HCT116 (cell line): ENCODE results near the gene CACNA1C. TPM values are rescaled to one million over a fixed set of nuclear protein-coding genes. Genes with fewer than 3 reads are reported as not detected.

Experiments used
- ATAC-seq: fragments of 200-7000 bp; cut with Tn5 transposase; 2 replicates; pipeline ENCODE4 v1.9.1; 2020; ENCODE audit warnings: mild to moderate bottlenecking, moderate library complexity
- BruUV-seq: library from RNA; stranded (reverse); fragments of 400-500 nt; replicated peaks from 2 replicates; lab custom pipeline; 2021; lab: Mats Ljungman, UMichigan
- CTCF ChIA-PET: fragments of 300-600 bp; sonication (Branson Sonifier 250); formaldehyde crosslinking; loops from one replicate; lab custom pipeline; 2021; ENCODE audit warnings: antibody characterized with exemption; lab: Charles Lee
- POLR2A ChIA-PET: fragments of 300-600, 350-600 bp; sonication (Branson Sonifier 250); formaldehyde crosslinking; loops from one replicate; lab custom pipeline; 2021; ENCODE audit warnings: antibody characterized with exemption; lab: Charles Lee
- RAD21 ChIA-PET, 2 experiments: fragments of 300-600 bp; sonication (Branson Sonifier 250); formaldehyde crosslinking; loops; one replicate each; lab custom pipeline; 2023; ENCODE audit warnings: low total read pairs in 2 of 2; ENCODE audit not compliant: uncharacterized antibody in 2 of 2, unreplicated experiment in 2 of 2, low non-redundant PET in 1 of 2; lab: Charles Lee
- DNase-seq: peaks from one replicate; pipeline ENCODE4 v3.0.0-alpha.2; 2010; ENCODE audit warnings: low read depth, low spot score
- H2AFZ ChIP-seq: fragments of 200-600 bp; shearing (Covaris generic), sonication (generic); 2 replicates; pipeline ENCODE4 v1.6.1; 2017; ENCODE audit warnings: low read depth, mixed run types, mixed read lengths, antibody characterized with exemption, low read length; ENCODE audit not compliant: poor library complexity, severe bottlenecking
- H3K27ac ChIP-seq: 2 replicates; pipeline ENCODE4 v1.5.1; 2012; ENCODE audit warnings: low read depth, low read length
- H3K27me3 ChIP-seq: fragments of 200-600 bp; sonication (generic); 2 replicates; pipeline ENCODE4 v1.6.1; 2016; ENCODE audit warnings: mixed run types, low read length, mixed read lengths; ENCODE audit not compliant: insufficient read depth
- H3K36me3 ChIP-seq, 2 experiments: fragments of 200-500 bp in 1 of 2; fragments of 200-600 bp in 1 of 2; sonication (Bioruptor generic) in 1 of 2; sonication (generic) in 1 of 2; 2 replicates each; pipeline versions ENCODE4 v1.5.1 to v1.6.1; 2014 to 2016; ENCODE audit warnings: low read length in 2 of 2, inconsistent platforms in 1 of 2, mixed read lengths in 1 of 2, mixed run types in 1 of 2; ENCODE audit not compliant: insufficient read depth in 2 of 2, control insufficient read depth in 1 of 2
- H3K4me1 ChIP-seq, 2 experiments: fragments of 200-600 bp in 1 of 2; sonication (generic) in 1 of 2; 2 replicates each; pipeline versions ENCODE4 v1.5.1 to v1.6.1; 2012 to 2017; ENCODE audit warnings: low read length in 2 of 2, inconsistent platforms in 1 of 2, mild to moderate bottlenecking in 1 of 2, mixed read lengths in 1 of 2, mixed run types in 1 of 2, moderate library complexity in 1 of 2; ENCODE audit not compliant: insufficient read depth in 2 of 2, control insufficient read depth in 1 of 2
- H3K4me2 ChIP-seq: fragments of 200-600 bp; sonication (generic); 2 replicates; pipeline ENCODE4 v1.6.1; 2017; ENCODE audit warnings: mixed run types, low read length, mixed read lengths
- H3K4me3 ChIP-seq, 2 experiments: fragments of 200-600 bp in 1 of 2; sonication (generic) in 1 of 2; replicated peaks in 1 of 2; 2 replicates each; pipeline ENCODE4 v1.5.1; 2011 to 2016; ENCODE audit warnings: low read length in 2 of 2, control low read depth in 1 of 2, low read depth in 1 of 2, mild to moderate bottlenecking in 1 of 2, mixed read lengths in 1 of 2, mixed run types in 1 of 2
- H3K79me2 ChIP-seq: fragments of 200-600 bp; sonication (generic); 2 replicates; pipeline ENCODE4 v1.6.1; 2017; ENCODE audit warnings: mild to moderate bottlenecking, mixed run types, low read length, moderate library complexity, mixed read lengths; ENCODE audit not compliant: insufficient read depth
- H3K9ac ChIP-seq: fragments of 200-600 bp; sonication (generic); 2 replicates; pipeline ENCODE4 v1.6.1; 2016; ENCODE audit warnings: low read length, mixed read lengths
- H3K9me2 ChIP-seq: fragments of 200-600 bp; sonication (generic), shearing (Covaris generic); 2 replicates; pipeline ENCODE4 v1.6.1; 2017; ENCODE audit warnings: mixed run types, mild to moderate bottlenecking, moderate library complexity; ENCODE audit not compliant: insufficient read depth
- H3K9me3 ChIP-seq, 2 experiments: fragments of 200-500 bp in 1 of 2; fragments of 200-600 bp in 1 of 2; sonication (Bioruptor generic) in 1 of 2; sonication (generic) in 1 of 2; 2 replicates each; pipeline ENCODE4 v1.6.1; 2014 to 2017; ENCODE audit warnings: low read length in 2 of 2, mixed read lengths in 2 of 2, inconsistent platforms in 1 of 2, low read depth in 1 of 2, mild to moderate bottlenecking in 1 of 2, mixed run types in 1 of 2, moderate library complexity in 1 of 2; ENCODE audit not compliant: control insufficient read depth in 1 of 2, insufficient read depth in 1 of 2
- H4K20me1 ChIP-seq: fragments of 200-600 bp; sonication (generic), shearing (Covaris generic); 2 replicates; pipeline ENCODE4 v1.6.1; 2017; ENCODE audit warnings: mixed run types, mild to moderate bottlenecking, moderate library complexity; ENCODE audit not compliant: insufficient read depth
- EGR1 ChIP-seq: IDR thresholded peaks from 2 replicates; pipeline ENCODE4 v1.6.1; 2012; ENCODE audit warnings: low read depth
- ELF1 ChIP-seq: IDR thresholded peaks from 2 replicates; pipeline ENCODE4 v1.6.1; 2012; ENCODE audit warnings: low read depth, borderline replicate concordance
- EZH2phosphoT487 ChIP-seq: fragments of 200-600 bp; IDR thresholded peaks from 2 replicates; pipeline ENCODE4 v1.6.1; 2018; ENCODE audit warnings: antibody characterized with exemption, borderline replicate concordance
- JUND ChIP-seq: IDR thresholded peaks from 2 replicates; pipeline ENCODE4 v1.6.1; 2012
- POLR2A ChIP-seq: IDR thresholded peaks from 2 replicates; pipeline ENCODE4 v1.7.0; 2011; ENCODE audit warnings: borderline replicate concordance; ENCODE audit not compliant: insufficient read depth, insufficient read length; ENCODE audit errors: extremely low read depth
- RAD21 ChIP-seq: IDR thresholded peaks from 2 replicates; pipeline ENCODE4 v1.6.1; 2012; ENCODE audit warnings: low read depth, mild to moderate bottlenecking
- REST ChIP-seq: IDR thresholded peaks from 2 replicates; pipeline ENCODE4 v1.6.1; 2012; ENCODE audit warnings: low read depth
- SP1 ChIP-seq: IDR thresholded peaks from 2 replicates; pipeline ENCODE4 v1.6.1; 2012; ENCODE audit warnings: low read depth
- YY1 ChIP-seq: IDR thresholded peaks from 2 replicates; pipeline ENCODE4 v1.6.1; 2011; ENCODE audit warnings: low read length, low read depth, moderate library complexity, mild to moderate bottlenecking; ENCODE audit not compliant: insufficient replicate concordance; ENCODE audit errors: extremely low read depth
- intact Hi-C: fragments of 100-400 bp; cut with micrococcal nuclease; formaldehyde crosslinking; loops from 2 replicates; pipeline ENCODE4 v1.10.0; 2022
- total RNA-seq: library from RNA; stranded (reverse); gene quantifications from one replicate; pipeline ENCODE4 v1.2.1, GENCODE V29; 2021; ENCODE audit not compliant: unreplicated experiment

CACNA1C gene
- total RNA-seq, 1 experiment from 2014 or later = 0.05 TPM

DNA sequence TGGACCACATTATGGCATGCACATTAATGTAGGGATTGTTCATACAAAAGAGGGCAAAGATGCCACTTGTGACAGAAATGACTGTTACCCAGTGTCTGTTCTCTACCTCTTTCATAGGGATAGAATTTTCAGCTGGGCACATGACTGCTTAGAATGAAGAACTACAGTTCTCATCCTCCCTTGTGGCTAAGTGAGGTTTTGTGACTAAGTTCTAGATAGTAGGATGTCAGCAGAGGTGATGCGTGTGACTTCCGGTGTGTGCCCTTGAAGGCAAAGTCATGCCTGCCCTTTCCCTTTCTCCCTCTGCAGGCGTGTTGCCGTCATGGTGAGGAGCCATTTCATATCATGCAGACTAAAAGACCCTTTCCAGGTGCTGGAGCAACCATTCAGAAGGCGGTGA, 99.3 kb downstream of the CACNA1C start:
- H3K9ac ChIP-seq = no peak overlapping the region
- POLR2A ChIA-PET = no interaction called here
- no peak for TF ChIP-seq EGR1
- TF ChIP-seq ELF1 = no peak
- TF ChIP-seq SP1 = no peak
- no peak for TF ChIP-seq REST
- no peak for TF ChIP-seq RAD21
- no peak for TF ChIP-seq YY1
- TF ChIP-seq JUND = no peak
- no peak for TF ChIP-seq EZH2phosphoT487
- TF ChIP-seq POLR2A = no peak
- TF ChIP-seq, all 23 proteins: peak for 0
- Histone ChIP-seq H3K9me3 (no peaks in the 10 kb centered on the region), H3K79me2 (no peaks in the 10 kb centered on the region), H3K4me1 (no peaks in the 10 kb centered on the region), H4K20me1 (no peaks in the 10 kb centered on the region), H3K27me3 (peaks cover 31% of the 10 kb centered on the region), H3K4me2 (no peak overlapping the region), H3K27ac (no peak overlapping the region), H3K36me3 (no peaks in the 10 kb centered on the region), H3K4me3 (no peak overlapping the region), H3K9me2 (no peaks in the 10 kb centered on the region), H2AFZ (no peak overlapping the region)
- ChIA-PET RAD21 (no interaction called here), CTCF (no interaction called here)
- ATAC-seq (no peak), DNase-seq (no peak)
- intact Hi-C loops = no loop called here
- BruUV-seq = no TSS peak
